ENCODE results near the gene OR10H4. TPM values are rescaled to one million over a fixed set of nuclear protein-coding genes. Genes with fewer than 3 reads are reported as not detected.
"Not testable (repeated sequence)": the region's sequence is repeated elsewhere in the genome, so short reads cannot be mapped to it uniquely, and the experiment has no call there.

OR10H4 gene
- total RNA-seq, 1 experiment from 2014 or later, result not detected

- Histone ChIP-seq H3K27me3 (replicated peaks; ENCODE audit: insufficient read depth, low read depth, low read length, poor library complexity) (peaks cover 3% of the 10 kb centered on the region), H3K4me3 (ENCODE audit: low read depth, low read length, poor library complexity, severe bottlenecking) (no peak overlapping the region), H3K4me1 (ENCODE audit: insufficient read depth, low read length, poor library complexity, severe bottlenecking) (no peaks in the 10 kb centered on the region), H3K27ac (ENCODE audit: low read depth, low read length, poor library complexity, severe bottlenecking) (no peak overlapping the region), H3K9me3 (ENCODE audit: low read depth, low read length, poor library complexity, severe bottlenecking) (no peaks in the 10 kb centered on the region), H3K36me3 (ENCODE audit: insufficient read depth, low read length, poor library complexity, severe bottlenecking) (no peaks in the 10 kb centered on the region)
- BruUV-seq (replicated peaks), result no TSS peak
- no peak for DNase-seq (ENCODE audit: low spot score)
- ChIA-PET POLR2A (ENCODE audit: low non-redundant PET) (no interaction called here), CTCF (no interaction called here)
- TF ChIP-seq, protein P1, sequence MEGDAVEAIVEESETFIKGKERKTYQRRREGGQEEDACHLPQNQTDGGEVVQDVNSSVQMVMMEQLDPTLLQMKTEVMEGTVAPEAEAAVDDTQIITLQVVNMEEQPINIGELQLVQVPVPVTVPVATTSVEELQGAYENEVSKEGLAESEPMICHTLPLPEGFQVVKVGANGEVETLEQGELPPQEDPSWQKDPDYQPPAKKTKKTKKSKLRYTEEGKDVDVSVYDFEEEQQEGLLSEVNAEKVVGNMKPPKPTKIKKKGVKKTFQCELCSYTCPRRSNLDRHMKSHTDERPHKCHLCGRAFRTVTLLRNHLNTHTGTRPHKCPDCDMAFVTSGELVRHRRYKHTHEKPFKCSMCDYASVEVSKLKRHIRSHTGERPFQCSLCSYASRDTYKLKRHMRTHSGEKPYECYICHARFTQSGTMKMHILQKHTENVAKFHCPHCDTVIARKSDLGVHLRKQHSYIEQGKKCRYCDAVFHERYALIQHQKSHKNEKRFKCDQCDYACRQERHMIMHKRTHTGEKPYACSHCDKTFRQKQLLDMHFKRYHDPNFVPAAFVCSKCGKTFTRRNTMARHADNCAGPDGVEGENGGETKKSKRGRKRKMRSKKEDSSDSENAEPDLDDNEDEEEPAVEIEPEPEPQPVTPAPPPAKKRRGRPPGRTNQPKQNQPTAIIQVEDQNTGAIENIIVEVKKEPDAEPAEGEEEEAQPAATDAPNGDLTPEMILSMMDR (conservative IDR thresholded peaks at IDR 0.05; ENCODE audit: low read depth, low read length), result no peak
- TF ChIP-seq EZH2 (IDR thresholded peaks at IDR 0.05; ENCODE audit: borderline replicate concordance, low read depth, low read length, poor library complexity, severe bottlenecking), result no peak
- intact Hi-C loops (cut with micrococcal nuclease; ENCODE audit: unreplicated experiment), result no loop called here
Observed at GRCh38 chr19:15976836-15977689, 28.3 kb downstream of the OR10H4 start.

GRCh38 chr19:15977690-15978089 is 28.9 kb downstream of the OR10H4 start:
- intact Hi-C loops (cut with micrococcal nuclease; ENCODE audit: unreplicated experiment), result no loop called here
- POLR2A ChIA-PET (ENCODE audit: low non-redundant PET), result no interaction called here

GRCh38 chr19:15979293-15979692 is 30.5 kb downstream of the OR10H4 start:
- BruUV-seq (replicated peaks), result no TSS peak
- DNase-seq (ENCODE audit: low spot score), result no peak
- POLR2A ChIA-PET (ENCODE audit: low non-redundant PET), result no interaction called here

More at GRCh38 chr19:15977690-15978089, 28.9 kb downstream of the OR10H4 start:
- Histone ChIP-seq H3K4me1 (ENCODE audit: insufficient read depth, low read length, poor library complexity, severe bottlenecking) (no peaks in the 10 kb centered on the region), H3K27me3 (replicated peaks; ENCODE audit: insufficient read depth, low read depth, low read length, poor library complexity) (peaks cover 3% of the 10 kb centered on the region), H3K9me3 (ENCODE audit: low read depth, low read length, poor library complexity, severe bottlenecking) (no peaks in the 10 kb centered on the region), H3K4me3 (ENCODE audit: low read depth, low read length, poor library complexity, severe bottlenecking) (no peak overlapping the region), H3K36me3 (ENCODE audit: insufficient read depth, low read length, poor library complexity, severe bottlenecking) (no peaks in the 10 kb centered on the region), H3K27ac (ENCODE audit: low read depth, low read length, poor library complexity, severe bottlenecking) (no peak overlapping the region)
- no peak for TF ChIP-seq EZH2 (IDR thresholded peaks at IDR 0.05; ENCODE audit: borderline replicate concordance, low read depth, low read length, poor library complexity, severe bottlenecking)
- TF ChIP-seq, protein P1 (conservative IDR thresholded peaks at IDR 0.05; ENCODE audit: low read depth, low read length), result no peak
- no peak for DNase-seq (ENCODE audit: low spot score)
- CTCF ChIA-PET, result no interaction called here
- BruUV-seq (replicated peaks), result no TSS peak

GRCh38 chr19:15985831-15986230 is 37.0 kb downstream of the OR10H4 start:
- H3K4me1 ChIP-seq (ENCODE audit: insufficient read depth, low read length, poor library complexity, severe bottlenecking); H3K36me3 ChIP-seq (ENCODE audit: insufficient read depth, low read length, poor library complexity, severe bottlenecking); intact Hi-C loops (cut with micrococcal nuclease; ENCODE audit: unreplicated experiment); H3K4me3 ChIP-seq (ENCODE audit: low read depth, low read length, poor library complexity, severe bottlenecking); POLR2A ChIA-PET (ENCODE audit: low non-redundant PET); DNase-seq (ENCODE audit: low spot score); H3K9me3 ChIP-seq (ENCODE audit: low read depth, low read length, poor library complexity, severe bottlenecking); H3K27ac ChIP-seq (ENCODE audit: low read depth, low read length, poor library complexity, severe bottlenecking); BruUV-seq (replicated peaks); H3K27me3 ChIP-seq (replicated peaks; ENCODE audit: insufficient read depth, low read depth, low read length, poor library complexity); CTCF ChIA-PET: not testable (repeated sequence)

More at GRCh38 chr19:15979293-15979692, 30.5 kb downstream of the OR10H4 start:
- H3K4me1 ChIP-seq (ENCODE audit: insufficient read depth, low read length, poor library complexity, severe bottlenecking), result no peaks in the 10 kb centered on the region
- H3K9me3 ChIP-seq (ENCODE audit: low read depth, low read length, poor library complexity, severe bottlenecking), result no peaks in the 10 kb centered on the region
- CTCF ChIA-PET, result no interaction called here
- no peak overlapping the region for H3K4me3 ChIP-seq (ENCODE audit: low read depth, low read length, poor library complexity, severe bottlenecking)
- H3K27me3 ChIP-seq (replicated peaks; ENCODE audit: insufficient read depth, low read depth, low read length, poor library complexity), result peaks cover 3% of the 10 kb centered on the region
- no peak overlapping the region for H3K27ac ChIP-seq (ENCODE audit: low read depth, low read length, poor library complexity, severe bottlenecking)
- no peaks in the 10 kb centered on the region for H3K36me3 ChIP-seq (ENCODE audit: insufficient read depth, low read length, poor library complexity, severe bottlenecking)
- TF ChIP-seq EZH2 (IDR thresholded peaks at IDR 0.05; ENCODE audit: borderline replicate concordance, low read depth, low read length, poor library complexity, severe bottlenecking), result no peak
- TF ChIP-seq, protein P1 (conservative IDR thresholded peaks at IDR 0.05; ENCODE audit: low read depth, low read length), result no peak
- intact Hi-C loops (cut with micrococcal nuclease; ENCODE audit: unreplicated experiment), result no loop called here

All from A673 (cell line).